ENCODE data around the gene FGF9. TPM values are rescaled to one million over a fixed set of nuclear protein-coding genes. Genes with fewer than 3 reads are reported as not detected.

FGF9 gene
- total and polyA plus RNA-seq, 10 donors = 0.06 to 0.26 (median 0.17) TPM; not detected in 4

DNA sequence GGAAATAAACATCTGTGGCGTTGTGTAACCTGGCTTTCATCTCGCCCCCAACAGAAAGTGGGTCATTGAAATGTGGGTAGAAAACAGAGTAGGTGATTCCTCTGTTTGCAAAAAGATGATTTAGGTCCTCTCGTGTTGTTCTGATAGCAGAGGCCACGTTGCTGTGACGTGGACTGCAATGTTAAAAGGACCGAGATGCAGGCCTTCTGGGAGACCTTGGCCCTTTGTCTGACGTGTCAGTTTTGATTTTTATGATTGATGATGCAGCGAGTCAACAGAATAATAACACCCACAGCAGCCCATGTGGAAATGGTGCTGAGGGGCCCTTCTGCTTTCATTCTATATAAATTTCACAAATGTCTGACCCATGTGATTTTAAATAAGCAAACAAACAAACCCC lies 68.9 kb downstream of the FGF9 start:
- Histone ChIP-seq H3K4me3 (no peak overlapping the region), H3K27ac (no peak overlapping the region), H3K9me3 (no peaks in the 10 kb centered on the region), H3K36me3 (no peaks in the 10 kb centered on the region), H3K4me1 (peaks cover 0 to 9% (median 0%) of the 10 kb centered on the region in 6 donors), H3K27me3 (replicated peaks in 1 of 7) (peaks cover 0 to 27% (median 0%) of the 10 kb centered on the region in 7 donors)
- DNase-seq = no peak
- intact Hi-C loops (cut with DNase I; ENCODE audit: low total_unique reads) = no loop called here
- WGBS, 5 donors = 48 to 61% (median 59%) methylated on average over 8 of the region's 8 CpGs
- no peak for TF ChIP-seq POLR2A (IDR thresholded peaks at IDR 0.05)
- no peak for TF ChIP-seq POLR2AphosphoS5 (IDR thresholded peaks at IDR 0.05)
- no peak for TF ChIP-seq CTCF (IDR thresholded peaks at IDR 0.05 in 8 of 11, conservative IDR thresholded peaks at IDR 0.05 in 3 of 11)

DNA sequence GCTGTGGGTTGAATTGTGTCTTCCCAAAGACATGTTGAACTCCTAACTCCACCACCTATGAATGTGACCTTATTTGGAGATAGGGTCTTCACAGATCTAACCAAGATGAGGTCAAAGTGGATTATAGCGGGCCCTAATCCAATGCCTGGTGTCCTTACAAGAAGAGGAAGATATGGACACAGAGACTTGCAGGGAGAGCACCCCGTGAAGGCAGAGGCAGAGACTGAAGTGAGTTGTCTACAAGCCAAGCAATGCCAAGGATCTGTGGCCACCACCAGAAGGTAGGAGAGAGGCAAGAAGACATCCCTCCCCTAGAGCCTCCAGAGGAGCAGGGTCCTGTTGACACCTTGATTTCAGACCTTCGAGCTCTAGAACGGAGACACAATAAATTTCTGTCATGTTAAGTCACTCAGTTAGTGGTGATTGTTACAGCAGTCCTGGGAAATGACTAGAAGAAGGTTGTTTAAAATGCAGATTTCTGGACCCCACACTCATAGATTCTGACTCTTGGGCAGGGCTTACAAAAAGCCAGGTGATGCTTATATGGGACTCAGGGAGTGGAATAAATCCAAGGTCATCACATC lies 70.6 kb downstream of the FGF9 start:
- 87 to 92% (median 90%) methylated on average over 4 of the region's 4 CpGs for WGBS, 5 donors
- Histone ChIP-seq H3K27me3 (replicated peaks in 1 of 7) (peaks cover 0 to 23% (median 0%) of the 10 kb centered on the region in 7 donors), H3K27ac (no peak overlapping the region), H3K36me3 (no peaks in the 10 kb centered on the region), H3K9me3 (no peaks in the 10 kb centered on the region), H3K4me1 (peaks cover 0 to 1% (median 0%) of the 10 kb centered on the region in 6 donors), H3K4me3 (no peak overlapping the region)
- TF ChIP-seq POLR2A (IDR thresholded peaks at IDR 0.05) = no peak
- no peak for TF ChIP-seq CTCF (IDR thresholded peaks at IDR 0.05 in 8 of 11, conservative IDR thresholded peaks at IDR 0.05 in 3 of 11)
- intact Hi-C loops (cut with DNase I; ENCODE audit: low total_unique reads) = no loop called here
- DNase-seq = no peak

DNA sequence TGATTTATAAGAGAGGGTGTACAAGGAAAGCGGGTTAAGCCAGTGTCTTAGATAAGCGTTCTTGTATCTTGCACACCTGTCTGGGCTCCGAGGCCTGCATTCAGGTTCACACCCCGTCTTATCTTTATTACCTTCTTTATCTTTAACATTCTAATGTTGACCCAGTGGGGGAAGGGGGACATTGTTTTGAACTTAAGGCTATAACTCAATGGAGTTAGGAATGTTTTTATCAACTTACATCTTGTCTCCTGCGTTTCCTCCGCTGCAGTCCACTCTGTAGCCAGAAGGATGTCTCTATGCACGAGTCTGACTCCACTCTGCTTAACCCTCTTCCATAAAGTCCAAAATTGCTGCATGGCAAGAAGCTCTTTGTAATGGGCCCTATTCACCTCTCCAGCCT lies 71.2 kb downstream of the FGF9 start:
- H3K27me3 ChIP-seq (replicated peaks in 1 of 7) = peaks cover 0 to 20% (median 0%) of the 10 kb centered on the region in 7 donors
- no peak overlapping the region for H3K4me3 ChIP-seq
- 48 to 59% (median 57%) methylated on average over 7 of the region's 7 CpGs for WGBS, 5 donors
- TF ChIP-seq POLR2AphosphoS5 (IDR thresholded peaks at IDR 0.05) (no peak), CTCF (IDR thresholded peaks at IDR 0.05 in 8 of 11, conservative IDR thresholded peaks at IDR 0.05 in 3 of 11) (no peak), POLR2A (IDR thresholded peaks at IDR 0.05) (no peak)
- H3K9me3 ChIP-seq = no peaks in the 10 kb centered on the region
- H3K27ac ChIP-seq = no peak overlapping the region
- intact Hi-C loops (cut with DNase I; ENCODE audit: low total_unique reads) = no loop called here
- H3K4me1 ChIP-seq = no peaks in the 10 kb centered on the region
- DNase-seq = no peak
- no peaks in the 10 kb centered on the region for H3K36me3 ChIP-seq

DNA sequence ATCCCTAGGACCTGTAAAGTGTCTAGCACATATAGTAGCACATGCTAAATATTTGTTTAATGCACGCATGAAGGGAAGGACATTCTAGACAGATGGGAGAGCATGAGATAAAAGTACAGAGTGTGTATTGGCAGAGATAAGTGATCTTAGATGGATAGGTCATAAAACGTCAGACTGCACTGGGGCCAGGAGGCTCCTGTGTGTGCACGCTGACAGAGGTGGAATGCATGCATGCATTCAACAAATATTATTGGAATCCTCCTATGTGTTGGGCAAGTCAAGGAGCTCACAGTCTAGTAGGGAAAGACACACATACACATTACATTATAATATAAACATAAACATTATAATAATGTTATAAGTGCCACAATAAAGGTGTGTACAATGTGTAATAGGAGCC lies 73.3 kb downstream of the FGF9 start:
- intact Hi-C loops (cut with DNase I; ENCODE audit: low total_unique reads) = no loop called here

More for the DNA sequence above, 73.3 kb downstream of the FGF9 start:
- WGBS, 5 donors = 51 to 61% (median 55%) methylated on average over 3 of the region's 3 CpGs
- Histone ChIP-seq H3K36me3 (no peaks in the 10 kb centered on the region), H3K27ac (no peak overlapping the region), H3K9me3 (no peaks in the 10 kb centered on the region), H3K4me3 (no peak overlapping the region), H3K4me1 (no peaks in the 10 kb centered on the region), H3K27me3 (replicated peaks in 1 of 7) (peaks cover 0 to 5% (median 0%) of the 10 kb centered on the region in 7 donors)
- no peak for DNase-seq
- no peak for TF ChIP-seq POLR2AphosphoS5 (IDR thresholded peaks at IDR 0.05)
- no peak for TF ChIP-seq POLR2A (IDR thresholded peaks at IDR 0.05)
- TF ChIP-seq CTCF (IDR thresholded peaks at IDR 0.05 in 8 of 11, conservative IDR thresholded peaks at IDR 0.05 in 3 of 11) = no peak

All from spleen (tissue), 11 donors.